Measurements from ENCODE around the gene CDC42SE1. TPM values are rescaled to one million over a fixed set of nuclear protein-coding genes. Genes with fewer than 3 reads are reported as not detected.

Gene CDC42SE1
- total RNA-seq, 3 donors from 2014 or later, result 126 to 148 (median 142) TPM

DNA sequence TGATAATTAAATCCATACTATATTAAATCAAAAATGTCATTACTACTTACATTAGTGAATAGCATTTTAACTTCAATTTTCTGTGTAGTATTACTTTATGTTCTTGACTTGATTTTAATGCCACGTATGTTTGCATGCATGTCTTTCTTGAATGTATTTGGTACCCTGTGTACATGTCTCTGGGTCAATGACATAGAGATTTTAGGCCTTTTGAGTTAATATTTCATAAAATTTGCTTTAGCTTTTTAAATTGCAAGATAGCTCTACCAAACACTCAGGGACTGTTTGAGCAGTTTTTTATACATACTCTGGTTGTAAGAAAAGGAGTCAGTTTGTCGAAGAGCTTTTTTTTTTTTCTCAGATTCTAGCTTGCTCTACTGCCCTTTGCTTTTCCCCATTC lies 2.3 kb upstream of the CDC42SE1 start:
- DNase-seq (no peak), ATAC-seq (no peak)
- Mint-ChIP-seq H3K4me3 (no peak overlapping the region), H3K36me3 (ENCODE audit: insufficient read depth) (peaks cover 13% of the 10 kb centered on the region), H3K4me1 (ENCODE audit: low read depth) (peaks cover 25% of the 10 kb centered on the region), H3K9me3 (no peaks in the 10 kb centered on the region), H3K27me3 (ENCODE audit: low read depth) (no peaks in the 10 kb centered on the region)

GRCh38 chr1:151060657-151061421 lies 1.4 kb upstream of the CDC42SE1 start:
- no peak for DNase-seq
- Mint-ChIP-seq H3K4me3 (peak overlapping the region; percentile 99), H3K9me3 (no peaks in the 10 kb centered on the region), H3K27me3 (ENCODE audit: low read depth) (no peaks in the 10 kb centered on the region), H3K36me3 (ENCODE audit: insufficient read depth) (peaks cover 18% of the 10 kb centered on the region), H3K4me1 (ENCODE audit: low read depth) (peaks cover 34% of the 10 kb centered on the region)
- ATAC-seq, result no peak

DNA sequence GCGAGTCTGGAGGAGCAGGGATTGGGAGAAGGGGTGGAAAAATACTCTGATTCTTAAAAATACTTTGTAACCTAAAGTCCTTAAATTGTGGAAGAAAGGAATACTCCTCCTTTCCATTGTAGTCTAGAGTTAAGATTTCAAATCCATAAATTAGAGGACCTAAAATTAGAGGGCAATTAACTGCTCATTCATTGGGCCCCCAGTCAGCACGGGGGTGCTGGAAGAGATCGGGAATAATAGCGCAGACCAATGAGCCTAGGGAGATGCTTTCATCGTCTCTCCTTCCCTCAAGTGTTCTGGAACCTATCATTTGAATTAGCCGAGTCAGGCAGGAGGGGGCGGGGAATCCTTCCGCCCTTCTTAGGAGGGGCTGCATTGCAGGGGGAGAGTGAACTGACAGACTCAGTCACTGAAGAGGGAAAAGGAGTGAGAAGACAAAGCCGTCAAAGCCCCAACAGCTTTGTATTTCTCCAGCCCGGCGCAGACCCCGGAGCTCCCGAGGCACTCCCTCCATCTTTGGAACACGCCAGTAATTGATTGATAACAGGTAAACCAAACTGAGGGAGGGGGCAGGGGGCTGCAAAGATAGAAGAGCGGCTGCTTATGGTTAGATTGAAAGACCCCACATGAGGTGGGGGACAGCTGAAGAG lies 710 bp upstream of the CDC42SE1 start, which contains the start of gene MLLT11:
MLLT11 (plus strand) TSS at position 391 of the 650 bp plus-strand sequence. CDS start 6,828 bp downstream, outside the sequence.
- no peak for ATAC-seq
- no peaks in the 10 kb centered on the region for H3K27me3 Mint-ChIP-seq (ENCODE audit: low read depth)
- H3K36me3 Mint-ChIP-seq (ENCODE audit: insufficient read depth), result peaks cover 25% of the 10 kb centered on the region
- H3K9me3 Mint-ChIP-seq, result no peaks in the 10 kb centered on the region
- H3K4me1 Mint-ChIP-seq (ENCODE audit: low read depth), result peaks cover 41% of the 10 kb centered on the region
- peak within 1 kb of the TSS; percentile 99 for H3K4me3 Mint-ChIP-seq
- DNase-seq, result no peak

DNA sequence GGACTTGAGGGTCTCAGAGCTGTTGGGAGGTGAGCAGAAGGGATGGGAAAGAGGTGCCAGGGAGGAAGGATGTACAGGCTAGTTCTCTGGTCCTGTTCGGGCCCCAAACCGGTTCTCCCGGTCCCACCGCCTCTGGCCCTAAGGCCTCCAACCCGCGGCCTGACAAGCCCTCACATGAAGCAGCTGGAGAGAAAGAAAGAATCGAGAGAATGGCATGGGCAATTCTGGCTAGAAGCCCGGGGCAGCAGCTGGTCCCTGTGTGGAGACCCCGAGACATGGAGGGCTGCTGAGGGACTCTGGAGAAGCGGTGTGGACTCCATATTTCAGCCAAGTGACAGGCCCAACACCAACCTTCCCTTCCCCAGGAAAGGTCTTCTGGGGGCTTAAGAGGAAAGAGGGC lies 730 bp downstream of the CDC42SE1 start:
- peak overlapping the region; percentile 99 for H3K4me3 Mint-ChIP-seq
- no peaks in the 10 kb centered on the region for H3K27me3 Mint-ChIP-seq (ENCODE audit: low read depth)
- DNase-seq (no peak), ATAC-seq (no peak)
- peaks cover 54% of the 10 kb centered on the region for H3K4me1 Mint-ChIP-seq (ENCODE audit: low read depth)
- H3K9me3 Mint-ChIP-seq, result no peaks in the 10 kb centered on the region
- H3K36me3 Mint-ChIP-seq (ENCODE audit: insufficient read depth), result peaks cover 35% of the 10 kb centered on the region

DNA sequence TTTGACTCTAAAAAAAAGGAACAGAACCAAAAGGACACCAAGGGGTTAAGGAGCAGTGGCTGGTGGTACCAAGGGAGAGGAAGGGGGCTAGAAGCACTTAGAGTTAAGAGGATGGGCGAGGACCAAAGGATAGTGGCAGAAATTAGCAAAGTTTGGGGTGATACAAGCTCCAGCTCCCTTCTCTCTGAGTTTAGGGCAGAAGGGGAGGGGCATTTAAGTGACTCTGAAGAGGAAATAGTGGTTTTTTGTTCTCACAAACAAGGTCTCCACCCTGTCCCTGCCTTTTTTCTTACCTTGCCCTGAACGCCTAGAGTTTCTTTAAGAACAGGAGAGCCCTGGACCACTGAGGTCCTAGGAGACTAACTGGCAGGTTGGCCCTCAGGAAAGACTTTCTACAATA lies 3.3 kb downstream of the CDC42SE1 start:
- peaks cover 45% of the 10 kb centered on the region for H3K36me3 Mint-ChIP-seq (ENCODE audit: insufficient read depth)
- no peaks in the 10 kb centered on the region for H3K27me3 Mint-ChIP-seq (ENCODE audit: low read depth)
- peak in 1 of 2 donors; percentile 19 for ATAC-seq
- no peak for DNase-seq
- peak overlapping the region; percentile 99 for H3K4me3 Mint-ChIP-seq
- H3K9me3 Mint-ChIP-seq, result no peaks in the 10 kb centered on the region
- peaks cover 71% of the 10 kb centered on the region for H3K4me1 Mint-ChIP-seq (ENCODE audit: low read depth)

DNA sequence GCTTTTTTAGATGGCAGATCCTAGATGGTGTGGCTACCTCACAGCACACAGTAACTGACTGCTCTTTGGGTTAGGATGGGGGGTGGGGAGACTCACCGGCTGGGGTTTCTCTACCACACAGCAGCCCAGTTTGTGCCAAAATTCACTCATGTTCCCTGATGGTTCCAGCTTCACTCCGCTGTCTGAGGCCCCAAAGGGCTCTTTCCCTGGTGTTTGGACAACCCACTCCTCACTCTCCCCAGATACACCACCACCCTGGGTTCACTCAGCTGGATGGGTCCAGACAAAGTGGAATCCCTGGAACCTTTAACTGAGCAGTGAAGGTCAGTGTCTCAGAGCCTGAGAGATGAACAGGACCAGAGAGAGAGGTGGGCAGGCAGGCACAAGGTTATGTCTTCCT lies 3.8 kb downstream of the CDC42SE1 start:
- ATAC-seq (no peak), DNase-seq (no peak)
- Mint-ChIP-seq H3K9me3 (no peaks in the 10 kb centered on the region), H3K4me3 (peak overlapping the region; percentile 99), H3K36me3 (ENCODE audit: insufficient read depth) (peaks cover 48% of the 10 kb centered on the region), H3K27me3 (ENCODE audit: low read depth) (no peaks in the 10 kb centered on the region), H3K4me1 (ENCODE audit: low read depth) (peaks cover 70% of the 10 kb centered on the region)

- Mint-ChIP-seq H3K4me3 (peak overlapping the region; percentile 99), H3K9me3 (no peaks in the 10 kb centered on the region), H3K27me3 (ENCODE audit: low read depth) (no peaks in the 10 kb centered on the region), H3K4me1 (ENCODE audit: low read depth) (peaks cover 65% of the 10 kb centered on the region), H3K36me3 (ENCODE audit: insufficient read depth) (peaks cover 48% of the 10 kb centered on the region)
- DNase-seq (no peak), ATAC-seq (no peak)
Measured at GRCh38 chr1:151054971-151055547, 4.4 kb downstream of the CDC42SE1 start.

DNA sequence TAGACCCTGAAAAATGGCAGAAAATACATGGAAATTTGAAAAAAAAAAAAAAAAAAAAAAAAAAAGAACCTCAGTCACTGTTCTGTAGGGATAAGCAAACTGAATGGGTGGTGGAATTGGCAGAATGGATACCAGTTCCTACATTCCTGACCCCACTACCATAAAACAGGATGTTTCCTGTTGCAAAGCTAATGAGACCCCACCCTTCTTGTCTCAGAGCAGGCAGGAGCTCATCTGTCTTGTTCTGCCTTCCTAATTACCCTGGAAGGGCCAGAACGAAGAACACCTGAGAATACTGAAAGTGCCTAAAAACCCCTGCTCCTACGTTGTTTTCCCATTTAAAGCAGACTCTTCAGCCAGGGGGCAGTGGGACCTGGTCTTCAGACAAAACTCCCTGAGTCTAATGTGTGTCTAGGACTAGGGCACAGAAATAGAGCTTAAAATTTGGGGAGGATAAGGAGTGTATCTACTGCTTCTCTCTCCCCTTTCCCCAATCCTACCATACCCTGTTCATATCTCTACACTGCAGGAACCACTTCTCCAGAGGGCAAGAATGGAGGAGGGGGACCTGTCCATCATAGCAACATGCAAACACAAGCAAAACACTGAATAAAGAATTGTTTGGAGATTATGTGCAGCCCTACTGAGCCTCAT lies 7.9 kb downstream of the CDC42SE1 start:
- no peak overlapping the region for H3K4me3 Mint-ChIP-seq
- no peaks in the 10 kb centered on the region for H3K27me3 Mint-ChIP-seq (ENCODE audit: low read depth)
- no peak for DNase-seq
- H3K9me3 Mint-ChIP-seq, result no peaks in the 10 kb centered on the region
- no peak for ATAC-seq
- peaks cover 34% of the 10 kb centered on the region for H3K36me3 Mint-ChIP-seq (ENCODE audit: insufficient read depth)
- peaks cover 69% of the 10 kb centered on the region for H3K4me1 Mint-ChIP-seq (ENCODE audit: low read depth)

- Mint-ChIP-seq H3K36me3 (ENCODE audit: insufficient read depth) (peaks cover 23% of the 10 kb centered on the region), H3K4me3 (no peak overlapping the region), H3K9me3 (no peaks in the 10 kb centered on the region), H3K4me1 (ENCODE audit: low read depth) (peaks cover 64% of the 10 kb centered on the region), H3K27me3 (ENCODE audit: low read depth) (no peaks in the 10 kb centered on the region)
- DNase-seq (no peak), ATAC-seq (no peak)
Measured at GRCh38 chr1:151050051-151050688, 9.3 kb downstream of the CDC42SE1 start.

GRCh38 chr1:151049458-151049857 lies 10.0 kb downstream of the CDC42SE1 start:
- H3K27me3 Mint-ChIP-seq (ENCODE audit: low read depth), result no peaks in the 10 kb centered on the region
- H3K9me3 Mint-ChIP-seq, result no peaks in the 10 kb centered on the region
- peaks cover 57% of the 10 kb centered on the region for H3K4me1 Mint-ChIP-seq (ENCODE audit: low read depth)
- H3K4me3 Mint-ChIP-seq, result peak overlapping the region; percentile 8
- peaks cover 17% of the 10 kb centered on the region for H3K36me3 Mint-ChIP-seq (ENCODE audit: insufficient read depth)
- DNase-seq (no peak), ATAC-seq (no peak)

- Mint-ChIP-seq H3K4me3 (peak overlapping the region; percentile 87), H3K4me1 (ENCODE audit: low read depth) (peaks cover 53% of the 10 kb centered on the region), H3K36me3 (ENCODE audit: insufficient read depth) (peaks cover 12% of the 10 kb centered on the region), H3K27me3 (ENCODE audit: low read depth) (no peaks in the 10 kb centered on the region), H3K9me3 (no peaks in the 10 kb centered on the region)
- ATAC-seq (no peak), DNase-seq (no peak)
Measured at GRCh38 chr1:151048645-151049032, 10.8 kb downstream of the CDC42SE1 start.

DNA sequence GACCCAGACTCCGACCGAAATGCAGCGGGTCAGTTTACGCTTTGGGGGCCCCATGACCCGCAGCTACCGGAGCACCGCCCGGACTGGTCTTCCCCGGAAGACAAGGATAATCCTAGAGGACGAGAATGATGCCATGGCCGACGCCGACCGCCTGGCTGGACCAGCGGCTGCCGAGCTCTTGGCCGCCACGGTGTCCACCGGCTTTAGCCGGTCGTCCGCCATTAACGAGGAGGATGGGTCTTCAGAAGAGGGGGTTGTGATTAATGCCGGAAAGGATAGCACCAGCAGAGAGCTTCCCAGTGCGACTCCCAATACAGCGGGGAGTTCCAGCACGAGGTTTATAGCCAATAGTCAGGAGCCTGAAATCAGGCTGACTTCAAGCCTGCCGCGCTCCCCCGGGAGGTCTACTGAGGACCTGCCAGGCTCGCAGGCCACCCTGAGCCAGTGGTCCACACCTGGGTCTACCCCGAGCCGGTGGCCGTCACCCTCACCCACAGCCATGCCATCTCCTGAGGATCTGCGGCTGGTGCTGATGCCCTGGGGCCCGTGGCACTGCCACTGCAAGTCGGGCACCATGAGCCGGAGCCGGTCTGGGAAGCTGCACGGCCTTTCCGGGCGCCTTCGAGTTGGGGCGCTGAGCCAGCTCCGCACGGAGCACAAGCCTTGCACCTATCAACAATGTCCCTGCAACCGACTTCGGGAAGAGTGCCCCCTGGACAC lies 11.3 kb downstream of the CDC42SE1 start:
- H3K4me3 Mint-ChIP-seq, result peak overlapping the region; percentile 87
- H3K9me3 Mint-ChIP-seq, result no peaks in the 10 kb centered on the region
- peak; percentile 40 for DNase-seq

DNA sequence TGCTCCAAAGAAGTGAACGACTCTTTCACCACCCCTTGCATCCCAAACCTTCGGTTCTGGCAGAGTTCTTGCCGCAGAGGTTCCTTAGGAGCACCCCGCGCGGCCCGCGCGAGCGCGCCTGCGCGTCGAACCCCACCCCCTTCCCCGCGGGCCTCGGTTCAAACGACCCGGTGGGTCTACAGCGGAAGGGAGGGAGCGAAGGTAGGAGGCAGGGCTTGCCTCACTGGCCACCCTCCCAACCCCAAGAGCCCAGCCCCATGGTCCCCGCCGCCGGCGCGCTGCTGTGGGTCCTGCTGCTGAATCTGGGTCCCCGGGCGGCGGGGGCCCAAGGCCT lies 11.9 kb downstream of the CDC42SE1 start, which contains the start of gene C1orf56:
C1orf56 (plus strand) TSS at position 161 of the 334 bp plus-strand sequence; CDS start at position 258, 97 bp downstream.
- H3K36me3 Mint-ChIP-seq (ENCODE audit: insufficient read depth), result peaks cover 12% of the 10 kb centered on the region
- ATAC-seq, result peak; percentile 80 to 86
- H3K4me3 Mint-ChIP-seq, result peak within 1 kb of the TSS; percentile 87
- peaks cover 54% of the 10 kb centered on the region for H3K4me1 Mint-ChIP-seq (ENCODE audit: low read depth)
- no peaks in the 10 kb centered on the region for H3K9me3 Mint-ChIP-seq
- peak; percentile 38 for DNase-seq
- no peaks in the 10 kb centered on the region for H3K27me3 Mint-ChIP-seq (ENCODE audit: low read depth)

More for the DNA sequence above, 11.3 kb downstream of the CDC42SE1 start:
- H3K27me3 Mint-ChIP-seq (ENCODE audit: low read depth), result no peaks in the 10 kb centered on the region
- peaks cover 14% of the 10 kb centered on the region for H3K36me3 Mint-ChIP-seq (ENCODE audit: insufficient read depth)
- H3K4me1 Mint-ChIP-seq (ENCODE audit: low read depth), result peaks cover 53% of the 10 kb centered on the region
- peak; percentile 67 to 72 for ATAC-seq

All from activated T-cell treated with anti-CD3 and anti-CD28 coated beads, Interleukin-2, amount 50 U/mL, for 4 hours (primary cell).